ENCODE measurements around the gene FAM98A. TPM values are rescaled to one million over a fixed set of nuclear protein-coding genes. Genes with fewer than 3 reads are reported as not detected.

The FAM98A gene
- total and polyA plus RNA-seq, 10 of the 15 experiments (the other 5 are each of a cell fraction or from before 2014, with no cell fraction given), result 29.7 to 231 (median 80.2) TPM

DNA sequence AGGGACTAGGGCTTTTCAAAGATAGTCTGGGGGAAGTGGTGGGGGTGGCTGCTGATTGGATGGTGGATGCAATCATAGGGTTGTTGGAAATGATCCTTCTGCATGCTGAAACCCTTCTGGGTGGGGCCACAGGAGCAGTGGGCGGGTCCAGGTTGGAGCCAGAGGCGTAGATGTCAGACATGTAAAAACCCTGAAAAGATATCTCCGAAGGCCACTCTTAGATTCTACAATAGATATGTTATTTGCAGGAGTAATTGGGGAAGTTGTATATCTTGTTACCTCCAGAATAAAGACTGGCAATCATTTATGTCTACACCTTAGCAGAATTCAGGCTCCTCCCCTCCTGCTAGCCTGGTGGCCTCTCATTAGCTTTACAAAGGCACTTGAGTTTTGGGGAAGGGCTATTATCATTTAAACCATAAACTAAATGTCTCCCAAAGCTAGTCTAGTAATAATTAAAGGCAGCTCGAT, 8.2 kb upstream of the FAM98A start:
- 46% methylated on average over 4 of the region's 4 CpGs for WGBS (ENCODE audit: insufficient coverage, insufficient replicate concordance, low lambda C conversion rate, missing lambda C conversion rate)
- Histone ChIP-seq H3K79me2 (ENCODE audit: control insufficient read depth, insufficient read depth, low read length) (no peaks in the 10 kb centered on the region), H3K4me1 (ENCODE audit: control insufficient read depth, insufficient read depth, low read length) (no peaks in the 10 kb centered on the region), H3K27ac (ENCODE audit: control insufficient read depth, insufficient read depth) (no peak overlapping the region), H2AFZ (ENCODE audit: control insufficient read depth, low read depth, low read length) (no peak overlapping the region), H3K27me3 (replicated peaks in 1 of 2; ENCODE audit: control insufficient read depth in 2 of 2, insufficient read depth in 2 of 2, low read length in 1 of 2) (no peaks in the 10 kb centered on the region), H3K4me2 (ENCODE audit: control insufficient read depth, insufficient read depth) (no peak overlapping the region), H3K36me3 (ENCODE audit: control insufficient read depth in 2 of 2, insufficient read depth in 2 of 2, low read length in 1 of 2) (no peaks in the 10 kb centered on the region), H3K4me3 (no peak overlapping the region), H4K20me1 (ENCODE audit: control insufficient read depth, insufficient read depth) (no peaks in the 10 kb centered on the region), H3K9ac (ENCODE audit: control insufficient read depth, insufficient read depth, low read length) (no peak overlapping the region), H3K9me3 (replicated peaks; ENCODE audit: control insufficient read depth, insufficient read depth, low read length) (no peaks in the 10 kb centered on the region)
- ATAC-seq (no peak), DNase-seq (ENCODE audit: low read depth, low spot score) (no peak), FAIRE-seq (no peak)
- no TSS peak for BruUV-seq (replicated peaks)
- ChIA-PET CTCF (interaction anchor here (1.3 to 2.4 kb wide), 2 partner anchors 8 to 24 kb away, joined by 4 to 5 read pairs; partner anchors contain the start of gene FAM98A), RAD21 (ENCODE audit: unreplicated experiment) (no interaction called here), POLR2A (interaction anchor here (0.6 kb wide), 1 partner anchor 34 kb away, joined by 4 read pairs; no protein-coding TSS in a partner anchor), SMC1A (ENCODE audit: uncharacterized antibody, unreplicated experiment) (no interaction called here)
- in situ Hi-C loops (cut with MboI) (no loop called here), intact Hi-C loops (cut with micrococcal nuclease; ENCODE audit: unreplicated experiment) (no loop called here)
- TF ChIP-seq MYC (IDR thresholded peaks at IDR 0.05; ENCODE audit: insufficient read depth, insufficient read length, insufficient replicate concordance, low read length, severe bottlenecking) (no peak), KAT2A (conservative IDR thresholded peaks at IDR 0.05; ENCODE audit: control insufficient read depth, low read depth, low read length) (no peak), CHD1 (IDR thresholded peaks at IDR 0.05; ENCODE audit: low read depth, low read length) (no peak)
- TF ChIP-seq, protein P1, sequence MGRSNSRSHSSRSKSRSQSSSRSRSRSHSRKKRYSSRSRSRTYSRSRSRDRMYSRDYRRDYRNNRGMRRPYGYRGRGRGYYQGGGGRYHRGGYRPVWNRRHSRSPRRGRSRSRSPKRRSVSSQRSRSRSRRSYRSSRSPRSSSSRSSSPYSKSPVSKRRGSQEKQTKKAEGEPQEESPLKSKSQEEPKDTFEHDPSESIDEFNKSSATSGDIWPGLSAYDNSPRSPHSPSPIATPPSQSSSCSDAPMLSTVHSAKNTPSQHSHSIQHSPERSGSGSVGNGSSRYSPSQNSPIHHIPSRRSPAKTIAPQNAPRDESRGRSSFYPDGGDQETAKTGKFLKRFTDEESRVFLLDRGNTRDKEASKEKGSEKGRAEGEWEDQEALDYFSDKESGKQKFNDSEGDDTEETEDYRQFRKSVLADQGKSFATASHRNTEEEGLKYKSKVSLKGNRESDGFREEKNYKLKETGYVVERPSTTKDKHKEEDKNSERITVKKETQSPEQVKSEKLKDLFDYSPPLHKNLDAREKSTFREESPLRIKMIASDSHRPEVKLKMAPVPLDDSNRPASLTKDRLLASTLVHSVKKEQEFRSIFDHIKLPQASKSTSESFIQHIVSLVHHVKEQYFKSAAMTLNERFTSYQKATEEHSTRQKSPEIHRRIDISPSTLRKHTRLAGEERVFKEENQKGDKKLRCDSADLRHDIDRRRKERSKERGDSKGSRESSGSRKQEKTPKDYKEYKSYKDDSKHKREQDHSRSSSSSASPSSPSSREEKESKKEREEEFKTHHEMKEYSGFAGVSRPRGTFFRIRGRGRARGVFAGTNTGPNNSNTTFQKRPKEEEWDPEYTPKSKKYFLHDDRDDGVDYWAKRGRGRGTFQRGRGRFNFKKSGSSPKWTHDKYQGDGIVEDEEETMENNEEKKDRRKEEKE (IDR thresholded peaks at IDR 0.05), result no peak
- TF ChIP-seq, protein P2, sequence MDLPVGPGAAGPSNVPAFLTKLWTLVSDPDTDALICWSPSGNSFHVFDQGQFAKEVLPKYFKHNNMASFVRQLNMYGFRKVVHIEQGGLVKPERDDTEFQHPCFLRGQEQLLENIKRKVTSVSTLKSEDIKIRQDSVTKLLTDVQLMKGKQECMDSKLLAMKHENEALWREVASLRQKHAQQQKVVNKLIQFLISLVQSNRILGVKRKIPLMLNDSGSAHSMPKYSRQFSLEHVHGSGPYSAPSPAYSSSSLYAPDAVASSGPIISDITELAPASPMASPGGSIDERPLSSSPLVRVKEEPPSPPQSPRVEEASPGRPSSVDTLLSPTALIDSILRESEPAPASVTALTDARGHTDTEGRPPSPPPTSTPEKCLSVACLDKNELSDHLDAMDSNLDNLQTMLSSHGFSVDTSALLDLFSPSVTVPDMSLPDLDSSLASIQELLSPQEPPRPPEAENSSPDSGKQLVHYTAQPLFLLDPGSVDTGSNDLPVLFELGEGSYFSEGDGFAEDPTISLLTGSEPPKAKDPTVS (IDR thresholded peaks at IDR 0.05; ENCODE audit: low read depth, low read length), result no peak
- TF ChIP-seq, protein P3, sequence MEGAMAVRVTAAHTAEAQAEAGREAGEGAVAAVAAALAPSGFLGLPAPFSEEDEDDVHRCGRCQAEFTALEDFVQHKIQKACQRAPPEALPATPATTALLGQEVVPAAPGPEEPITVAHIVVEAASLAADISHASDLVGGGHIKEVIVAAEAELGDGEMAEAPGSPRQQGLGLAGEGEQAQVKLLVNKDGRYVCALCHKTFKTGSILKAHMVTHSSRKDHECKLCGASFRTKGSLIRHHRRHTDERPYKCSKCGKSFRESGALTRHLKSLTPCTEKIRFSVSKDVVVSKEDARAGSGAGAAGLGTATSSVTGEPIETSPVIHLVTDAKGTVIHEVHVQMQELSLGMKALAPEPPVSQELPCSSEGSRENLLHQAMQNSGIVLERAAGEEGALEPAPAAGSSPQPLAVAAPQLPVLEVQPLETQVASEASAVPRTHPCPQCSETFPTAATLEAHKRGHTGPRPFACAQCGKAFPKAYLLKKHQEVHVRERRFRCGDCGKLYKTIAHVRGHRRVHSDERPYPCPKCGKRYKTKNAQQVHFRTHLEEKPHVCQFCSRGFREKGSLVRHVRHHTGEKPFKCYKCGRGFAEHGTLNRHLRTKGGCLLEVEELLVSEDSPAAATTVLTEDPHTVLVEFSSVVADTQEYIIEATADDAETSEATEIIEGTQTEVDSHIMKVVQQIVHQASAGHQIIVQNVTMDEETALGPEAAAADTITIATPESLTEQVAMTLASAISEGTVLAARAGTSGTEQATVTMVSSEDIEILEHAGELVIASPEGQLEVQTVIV (IDR thresholded peaks at IDR 0.05; ENCODE audit: borderline replicate concordance, partially characterized antibody), result no peak
- TF ChIP-seq, protein P4, sequence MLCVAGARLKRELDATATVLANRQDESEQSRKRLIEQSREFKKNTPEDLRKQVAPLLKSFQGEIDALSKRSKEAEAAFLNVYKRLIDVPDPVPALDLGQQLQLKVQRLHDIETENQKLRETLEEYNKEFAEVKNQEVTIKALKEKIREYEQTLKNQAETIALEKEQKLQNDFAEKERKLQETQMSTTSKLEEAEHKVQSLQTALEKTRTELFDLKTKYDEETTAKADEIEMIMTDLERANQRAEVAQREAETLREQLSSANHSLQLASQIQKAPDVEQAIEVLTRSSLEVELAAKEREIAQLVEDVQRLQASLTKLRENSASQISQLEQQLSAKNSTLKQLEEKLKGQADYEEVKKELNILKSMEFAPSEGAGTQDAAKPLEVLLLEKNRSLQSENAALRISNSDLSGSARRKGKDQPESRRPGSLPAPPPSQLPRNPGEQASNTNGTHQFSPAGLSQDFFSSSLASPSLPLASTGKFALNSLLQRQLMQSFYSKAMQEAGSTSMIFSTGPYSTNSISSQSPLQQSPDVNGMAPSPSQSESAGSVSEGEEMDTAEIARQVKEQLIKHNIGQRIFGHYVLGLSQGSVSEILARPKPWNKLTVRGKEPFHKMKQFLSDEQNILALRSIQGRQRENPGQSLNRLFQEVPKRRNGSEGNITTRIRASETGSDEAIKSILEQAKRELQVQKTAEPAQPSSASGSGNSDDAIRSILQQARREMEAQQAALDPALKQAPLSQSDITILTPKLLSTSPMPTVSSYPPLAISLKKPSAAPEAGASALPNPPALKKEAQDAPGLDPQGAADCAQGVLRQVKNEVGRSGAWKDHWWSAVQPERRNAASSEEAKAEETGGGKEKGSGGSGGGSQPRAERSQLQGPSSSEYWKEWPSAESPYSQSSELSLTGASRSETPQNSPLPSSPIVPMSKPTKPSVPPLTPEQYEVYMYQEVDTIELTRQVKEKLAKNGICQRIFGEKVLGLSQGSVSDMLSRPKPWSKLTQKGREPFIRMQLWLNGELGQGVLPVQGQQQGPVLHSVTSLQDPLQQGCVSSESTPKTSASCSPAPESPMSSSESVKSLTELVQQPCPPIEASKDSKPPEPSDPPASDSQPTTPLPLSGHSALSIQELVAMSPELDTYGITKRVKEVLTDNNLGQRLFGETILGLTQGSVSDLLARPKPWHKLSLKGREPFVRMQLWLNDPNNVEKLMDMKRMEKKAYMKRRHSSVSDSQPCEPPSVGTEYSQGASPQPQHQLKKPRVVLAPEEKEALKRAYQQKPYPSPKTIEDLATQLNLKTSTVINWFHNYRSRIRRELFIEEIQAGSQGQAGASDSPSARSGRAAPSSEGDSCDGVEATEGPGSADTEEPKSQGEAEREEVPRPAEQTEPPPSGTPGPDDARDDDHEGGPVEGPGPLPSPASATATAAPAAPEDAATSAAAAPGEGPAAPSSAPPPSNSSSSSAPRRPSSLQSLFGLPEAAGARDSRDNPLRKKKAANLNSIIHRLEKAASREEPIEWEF (IDR thresholded peaks at IDR 0.05; ENCODE audit: insufficient replicate concordance, low read depth, low read length), result no peak
